ENCODE data around the gene MRPS34. TPM values are rescaled to one million over a fixed set of nuclear protein-coding genes. Genes with fewer than 3 reads are reported as not detected.

The MRPS34 gene
- total RNA-seq, 2 experiments from 2014 or later, result 175 to 193 TPM

- TF ChIP-seq, protein P1, sequence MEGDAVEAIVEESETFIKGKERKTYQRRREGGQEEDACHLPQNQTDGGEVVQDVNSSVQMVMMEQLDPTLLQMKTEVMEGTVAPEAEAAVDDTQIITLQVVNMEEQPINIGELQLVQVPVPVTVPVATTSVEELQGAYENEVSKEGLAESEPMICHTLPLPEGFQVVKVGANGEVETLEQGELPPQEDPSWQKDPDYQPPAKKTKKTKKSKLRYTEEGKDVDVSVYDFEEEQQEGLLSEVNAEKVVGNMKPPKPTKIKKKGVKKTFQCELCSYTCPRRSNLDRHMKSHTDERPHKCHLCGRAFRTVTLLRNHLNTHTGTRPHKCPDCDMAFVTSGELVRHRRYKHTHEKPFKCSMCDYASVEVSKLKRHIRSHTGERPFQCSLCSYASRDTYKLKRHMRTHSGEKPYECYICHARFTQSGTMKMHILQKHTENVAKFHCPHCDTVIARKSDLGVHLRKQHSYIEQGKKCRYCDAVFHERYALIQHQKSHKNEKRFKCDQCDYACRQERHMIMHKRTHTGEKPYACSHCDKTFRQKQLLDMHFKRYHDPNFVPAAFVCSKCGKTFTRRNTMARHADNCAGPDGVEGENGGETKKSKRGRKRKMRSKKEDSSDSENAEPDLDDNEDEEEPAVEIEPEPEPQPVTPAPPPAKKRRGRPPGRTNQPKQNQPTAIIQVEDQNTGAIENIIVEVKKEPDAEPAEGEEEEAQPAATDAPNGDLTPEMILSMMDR (IDR thresholded peaks at IDR 0.05), result no peak
- Mint-ChIP-seq H3K9me3 (no peaks in the 10 kb centered on the region), H3K4me1 (ENCODE audit: low read depth) (peaks cover 21% of the 10 kb centered on the region), H3K27me3 (no peaks in the 10 kb centered on the region), H3K27ac (no peak overlapping the region), H3K36me3 (ENCODE audit: low read depth) (peaks cover 7% of the 10 kb centered on the region), H3K4me3 (no peak overlapping the region)
- no peak for DNase-seq
- ChIA-PET CTCF (no interaction called here), POLR2A (no interaction called here)
- ATAC-seq, result no peak
- intact Hi-C loops (cut with micrococcal nuclease), result no loop called here
Measured at GRCh38 chr16:1786242-1787055, 13.5 kb upstream of the MRPS34 start.

- intact Hi-C loops (cut with micrococcal nuclease), result no loop called here
- H3K9me3 Mint-ChIP-seq, result no peaks in the 10 kb centered on the region
- peaks cover 7% of the 10 kb centered on the region for H3K36me3 Mint-ChIP-seq (ENCODE audit: low read depth)
- CTCF ChIA-PET, result no interaction called here
- DNase-seq (no peak), ATAC-seq (no peak)
- POLR2A ChIA-PET, result no interaction called here
- no peak overlapping the region for H3K4me3 Mint-ChIP-seq
- H3K27ac Mint-ChIP-seq, result no peak overlapping the region
- TF ChIP-seq, protein P1 (IDR thresholded peaks at IDR 0.05), result no peak
- peaks cover 27% of the 10 kb centered on the region for H3K4me1 Mint-ChIP-seq (ENCODE audit: low read depth)
- no peaks in the 10 kb centered on the region for H3K27me3 Mint-ChIP-seq
Measured at GRCh38 chr16:1785846-1786170, 12.9 kb upstream of the MRPS34 start.

DNA sequence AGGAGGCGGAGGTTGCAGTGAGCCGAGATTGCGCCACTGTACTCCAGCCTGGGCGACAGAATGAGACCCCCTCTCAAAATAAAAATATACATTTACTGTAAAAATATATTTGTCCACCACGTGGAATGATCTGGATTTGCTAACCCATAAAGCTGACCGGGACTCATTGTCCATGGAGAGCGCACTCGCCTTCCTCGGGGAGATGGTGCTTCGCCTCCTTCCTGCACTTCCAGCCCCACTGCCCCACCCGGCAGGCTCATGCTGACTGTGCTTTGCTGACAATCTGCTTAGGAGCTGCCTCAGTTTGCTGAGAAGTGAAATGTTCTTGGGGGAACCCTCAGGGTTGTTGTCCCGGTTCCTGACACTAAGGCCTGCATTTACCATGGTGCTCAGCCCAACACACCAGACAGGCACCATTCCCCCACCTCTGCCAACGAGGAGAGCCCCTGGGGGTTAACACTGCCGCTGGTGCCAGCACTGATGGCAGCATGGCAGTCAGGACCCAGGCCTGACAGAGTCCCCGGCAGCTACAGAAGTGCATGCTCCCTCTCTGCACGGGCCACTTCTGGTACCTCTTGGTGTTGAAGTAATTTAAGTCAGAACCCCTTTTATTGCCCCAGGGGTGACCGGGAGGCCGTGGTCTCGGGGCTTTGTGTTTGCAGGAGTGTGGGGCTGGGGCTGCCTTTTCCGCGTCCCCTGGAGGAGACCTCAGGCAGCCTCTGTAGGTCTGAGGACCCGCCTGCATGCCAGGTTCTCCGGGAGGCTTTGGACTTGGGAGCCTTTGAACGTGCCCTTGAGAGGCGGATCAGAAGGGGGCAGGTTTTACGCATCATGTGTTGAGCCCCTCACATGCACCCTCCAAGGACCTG, 12.3 kb upstream of the MRPS34 start:
- POLR2A ChIA-PET, result interaction anchor here (1.3 kb wide), 1 partner anchor 13 kb away, joined by 6 read pairs; the partner anchor contains the start of gene EME2
- H3K27ac Mint-ChIP-seq, result no peak overlapping the region
- TF ChIP-seq, protein P1 (IDR thresholded peaks at IDR 0.05), result no peak

GRCh38 chr16:1782408-1783264, 9.7 kb upstream of the MRPS34 start, which contains the start of the genes NUBP2 and SPSB3:
TSS of gene NUBP2 (plus strand) at chr16:1782960. CDS start at chr16:1783021, 61 bp downstream.
TSS of gene SPSB3 (minus strand) at chr16:1782571. CDS start at chr16:1781483, 1,088 bp downstream.
- Mint-ChIP-seq H3K4me3 (peak within 1 kb of the TSS; percentile 93), H3K27ac (peak within 1 kb of the TSS; percentile 91), H3K27me3 (no peaks in the 10 kb centered on the region), H3K4me1 (ENCODE audit: low read depth) (peaks cover 27% of the 10 kb centered on the region), H3K9me3 (no peaks in the 10 kb centered on the region), H3K36me3 (ENCODE audit: low read depth) (peaks cover 2% of the 10 kb centered on the region)
- POLR2A ChIA-PET, result interaction anchor here (0.5 to 3.1 kb wide), 14 partner anchors 8 to 372 kb away, joined by 3 to 18 read pairs (median 4); partner anchors contain the start of genes EME2, FAHD1, HAGH and MRPS34
- ATAC-seq, result peak; percentile 93
- CTCF ChIA-PET, result interaction anchor here (0.8 to 5.3 kb wide), 15 partner anchors 8 to 1086 kb away, joined by 3 to 36 read pairs (median 4); partner anchors contain the start of genes EME2, FAHD1, HAGH and MAPK8IP3
- DNase-seq, result peak; percentile 100
- intact Hi-C loops (cut with micrococcal nuclease), result loop anchor here (1.0 kb wide), 1 partner anchor 11 kb away; the partner anchor contains the start of gene NME3
- TF ChIP-seq, protein P1 (IDR thresholded peaks at IDR 0.05), result no peak

More for the DNA sequence above, 12.3 kb upstream of the MRPS34 start:
- H3K9me3 Mint-ChIP-seq, result no peaks in the 10 kb centered on the region
- no peak for DNase-seq
- CTCF ChIA-PET, result interaction anchor here (1.4 to 5.3 kb wide), 2 partner anchors 14 to 144 kb away, joined by 3 to 36 read pairs; partner anchors contain the start of genes EME2, MRPS34 and NME3
- ATAC-seq, result no peak
- peaks cover 7% of the 10 kb centered on the region for H3K36me3 Mint-ChIP-seq (ENCODE audit: low read depth)
- no peaks in the 10 kb centered on the region for H3K27me3 Mint-ChIP-seq
- H3K4me3 Mint-ChIP-seq, result peak overlapping the region; percentile 52
- intact Hi-C loops (cut with micrococcal nuclease), result no loop called here
- peaks cover 27% of the 10 kb centered on the region for H3K4me1 Mint-ChIP-seq (ENCODE audit: low read depth)

Data from activated CD8-positive, alpha-beta T cell treated with anti-CD3 and anti-CD28 coated beads for 36 hours (primary cell).